K562 (cell line): ENCODE measurements around the gene ZFP36. TPM values are rescaled to one million over a fixed set of nuclear protein-coding genes. Genes with fewer than 3 reads are reported as not detected.

Experiments
- AFF4 ChIP-seq: sonication (generic); formaldehyde crosslinking; IDR thresholded peaks from 2 replicates; pipeline ENCODE4 v1.8.0; 2023; ENCODE audit warnings: mild to moderate bottlenecking, missing genetic modification reagents
- BRD4 ChIP-seq: fragments of 200-600 bp; sonication (generic); IDR thresholded peaks from 2 replicates; pipeline ENCODE4 v1.6.1; 2017; ENCODE audit warnings: inconsistent platforms
- CHAMP1 ChIP-seq: fragments of 450-650 bp; IDR thresholded peaks from 2 replicates; pipeline ENCODE4 v1.6.1; 2016; ENCODE audit warnings: mild to moderate bottlenecking
- FIP1L1 ChIP-seq: fragments of 200-400 bp; formaldehyde crosslinking; IDR thresholded peaks from 2 replicates; pipeline ENCODE4 v1.6.1; 2018; ENCODE audit warnings: mild to moderate bottlenecking, low read depth, low read length; ENCODE audit not compliant: poor library complexity, severe bottlenecking
- HOXB6 ChIP-seq: fragments of 250-450 bp; sonication (Bioruptor Pico); IDR thresholded peaks from 2 replicates; pipeline ENCODE4 v1.5.1; 2022; ENCODE audit warnings: mild to moderate bottlenecking, borderline replicate concordance
- PCBP2 ChIP-seq: fragments of 200-400 bp; formaldehyde crosslinking; IDR thresholded peaks from 2 replicates; pipeline ENCODE4 v1.6.1; 2018; ENCODE audit warnings: low read length, low read depth, mild to moderate bottlenecking, moderate library complexity; ENCODE audit not compliant: poor library complexity, severe bottlenecking
- ZBTB40 ChIP-seq, 2 experiments: fragments of 450-650 bp in 1 of 2; sonication (generic) in 1 of 2; formaldehyde crosslinking in 1 of 2; IDR thresholded peaks; 2 replicates each; pipeline versions ENCODE4 v1.7.1 to v1.9.0; 2016 to 2022; ENCODE audit warnings: inconsistent platforms in 1 of 2, mild to moderate bottlenecking in 1 of 2, missing genetic modification reagents in 1 of 2
- ZFP91 ChIP-seq: sonication (generic); formaldehyde crosslinking; IDR thresholded peaks from 2 replicates; pipeline ENCODE4 v1.8.0; 2022; ENCODE audit warnings: mild to moderate bottlenecking, missing genetic modification reagents
- polyA plus RNA-seq, 8 experiments: library from polyadenylated mRNA; depleted of rRNA in 4 of 8; stranded (reverse) in 5 of 8; unstranded in 3 of 8; fragments of >200 nt; fragmentation: Nextera tagmentation in 2 of 8; fragmentation: Illumina TruSeq in 1 of 8; extraction: Ambion mirVana in 2 of 8; extraction: Trizol in 1 of 8; gene quantifications; 2 replicates each; pipeline versions ENCODE4 v1.2.1 to v1.2.3, GENCODE V29; 2011 to 2014; ENCODE audit warnings: inconsistent platforms in 1 of 8, missing spikeins in 1 of 8
- total RNA-seq, 7 experiments: library from RNA; depleted of rRNA in 6 of 7; stranded (reverse); fragments of >200 nt in 6 of 7; fragmentation: Illumina TruSeq in 2 of 7; extraction: Trizol in 2 of 7; gene quantifications; 2 replicates each; pipeline versions ENCODE4 v1.2.1 to v1.2.3, GENCODE V29; 2011 to 2021; ENCODE audit warnings: low replicate concordance in 1 of 7

The ZFP36 gene
- total and polyA plus RNA-seq, 9 of the 15 experiments (the other 6 are each of a cell fraction or from before 2014, with no cell fraction given): 1.0 to 20.1 (median 3.5) TPM

- TF ChIP-seq BRD4: no peak
- TF ChIP-seq ZFP91 (CRISPR knock-in tag): no peak
- no peak for TF ChIP-seq CHAMP1
- no peak for TF ChIP-seq FIP1L1
- TF ChIP-seq ZBTB40 (IDR thresholded peaks at IDR 0.05): peak; percentile 82
- no peak for TF ChIP-seq ZBTB40 (CRISPR knock-in tag; IDR thresholded peaks at IDR 0.05)
- no peak for TF ChIP-seq HOXB6 (CRISPR knock-in tag)
- TF ChIP-seq AFF4 (CRISPR knock-in tag): no peak
- no peak for TF ChIP-seq PCBP2
Observed at GRCh38 chr19:39409208-39410016, 2.8 kb downstream of the ZFP36 start (continued).
